Measurements from ENCODE around the gene TSSK3. TPM values are rescaled to one million over a fixed set of nuclear protein-coding genes. Genes with fewer than 3 reads are reported as not detected.

Gene TSSK3
- total and polyA plus RNA-seq, 2 donors (not counting 1 experiment from before 2014, with no cell fraction given) = 1.8 to 11.6 TPM

DNA sequence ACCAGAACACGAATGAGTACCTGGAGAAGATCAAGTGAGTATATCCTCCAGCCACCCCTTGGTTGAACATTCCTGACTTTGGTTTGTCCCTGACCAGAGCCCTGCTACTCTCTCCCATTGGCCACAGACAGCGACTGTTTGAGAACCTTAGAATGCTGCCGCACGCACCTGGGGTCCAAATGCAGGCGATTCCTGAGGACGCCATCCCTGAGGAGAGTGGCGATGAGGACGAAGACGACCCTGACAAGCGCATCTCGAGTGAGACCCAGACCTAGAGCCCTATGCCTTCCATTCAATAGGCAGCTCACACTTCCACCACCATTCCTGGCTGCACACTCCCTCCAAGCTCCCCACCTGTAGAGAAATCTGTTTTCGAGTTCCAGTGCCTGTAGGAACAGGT lies 30.8 kb upstream of the TSSK3 start:
- H3K27ac Mint-ChIP-seq = peak overlapping the region; percentile 57
- Histone ChIP-seq H3K4me2 (replicated peaks; ENCODE audit: low read depth, low read length, poor library complexity, severe bottlenecking) (no peak overlapping the region), H2AFZ (ENCODE audit: insufficient read depth, low read depth, low read length, poor library complexity, severe bottlenecking) (no peak overlapping the region), H3K9ac (ENCODE audit: low read length) (no peak overlapping the region), H3K79me2 (ENCODE audit: control insufficient read depth, insufficient read depth, low read length) (peaks cover 30% of the 10 kb centered on the region), H3K27ac (ENCODE audit: low read length in 2 of 2) (no peak overlapping the region), H4K20me1 (ENCODE audit: control insufficient read depth, insufficient read depth, low read length, poor library complexity, severe bottlenecking) (peaks cover 29% of the 10 kb centered on the region), H3K4me1 (ENCODE audit: control insufficient read depth in 2 of 2, insufficient read depth in 2 of 2, low read length in 2 of 2) (peaks cover 21 to 23% of the 10 kb centered on the region in 2 donors), H3K27me3 (replicated peaks in 1 of 4; ENCODE audit: control extremely low read depth in 1 of 4, control insufficient read depth in 3 of 4, insufficient read depth in 4 of 4, low read length in 3 of 4) (no peaks in the 10 kb centered on the region), H3K9me3 (ENCODE audit: control extremely low read depth in 1 of 3, control insufficient read depth in 2 of 3, insufficient read depth in 1 of 3, low read length in 2 of 3) (no peaks in the 10 kb centered on the region), H3K4me3 (ENCODE audit: control extremely low read depth in 1 of 5, extremely low read depth in 1 of 5, insufficient read depth in 1 of 5, low read depth in 2 of 5, low read length in 4 of 5) (no peak overlapping the region), H3K36me3 (replicated peaks in 1 of 2; ENCODE audit: control extremely low read depth in 1 of 2, control insufficient read depth in 1 of 2, extremely low read depth in 1 of 2, insufficient read depth in 2 of 2, low read length in 1 of 2) (peaks cover 1 to 69% of the 10 kb centered on the region in 2 experiments)
- no peaks in the 10 kb centered on the region for H3K9me3 Mint-ChIP-seq (ENCODE audit: insufficient read depth)
- DNase-seq (no peak), ATAC-seq (ENCODE audit: low read depth) (no peak)
- TF ChIP-seq, protein P1, sequence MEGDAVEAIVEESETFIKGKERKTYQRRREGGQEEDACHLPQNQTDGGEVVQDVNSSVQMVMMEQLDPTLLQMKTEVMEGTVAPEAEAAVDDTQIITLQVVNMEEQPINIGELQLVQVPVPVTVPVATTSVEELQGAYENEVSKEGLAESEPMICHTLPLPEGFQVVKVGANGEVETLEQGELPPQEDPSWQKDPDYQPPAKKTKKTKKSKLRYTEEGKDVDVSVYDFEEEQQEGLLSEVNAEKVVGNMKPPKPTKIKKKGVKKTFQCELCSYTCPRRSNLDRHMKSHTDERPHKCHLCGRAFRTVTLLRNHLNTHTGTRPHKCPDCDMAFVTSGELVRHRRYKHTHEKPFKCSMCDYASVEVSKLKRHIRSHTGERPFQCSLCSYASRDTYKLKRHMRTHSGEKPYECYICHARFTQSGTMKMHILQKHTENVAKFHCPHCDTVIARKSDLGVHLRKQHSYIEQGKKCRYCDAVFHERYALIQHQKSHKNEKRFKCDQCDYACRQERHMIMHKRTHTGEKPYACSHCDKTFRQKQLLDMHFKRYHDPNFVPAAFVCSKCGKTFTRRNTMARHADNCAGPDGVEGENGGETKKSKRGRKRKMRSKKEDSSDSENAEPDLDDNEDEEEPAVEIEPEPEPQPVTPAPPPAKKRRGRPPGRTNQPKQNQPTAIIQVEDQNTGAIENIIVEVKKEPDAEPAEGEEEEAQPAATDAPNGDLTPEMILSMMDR (IDR thresholded peaks at IDR 0.05) = no peak
- no peak for TF ChIP-seq EZH2 (IDR thresholded peaks at IDR 0.05; ENCODE audit: borderline replicate concordance, insufficient read depth, low read depth, low read length, poor library complexity, severe bottlenecking)
- ChIA-PET CTCF (interaction anchor here (0.9 to 1.5 kb wide), 7 partner anchors 10 to 116 kb away, joined by 3 to 6 read pairs (median 4); no protein-coding TSS in a partner anchor), POLR2A (interaction anchor here (0.5 to 1.3 kb wide), 2 partner anchors 10 to 11 kb away, joined by 3 to 4 read pairs; no protein-coding TSS in a partner anchor)
- H3K27me3 Mint-ChIP-seq = no peaks in the 10 kb centered on the region
- H3K4me1 Mint-ChIP-seq = peaks cover 28% of the 10 kb centered on the region
- 93% methylated on average over 12 of the region's 12 CpGs for WGBS (ENCODE audit: insufficient coverage)
- intact Hi-C loops (cut with micrococcal nuclease) = no loop called here
- H3K4me3 Mint-ChIP-seq = no peak overlapping the region

DNA sequence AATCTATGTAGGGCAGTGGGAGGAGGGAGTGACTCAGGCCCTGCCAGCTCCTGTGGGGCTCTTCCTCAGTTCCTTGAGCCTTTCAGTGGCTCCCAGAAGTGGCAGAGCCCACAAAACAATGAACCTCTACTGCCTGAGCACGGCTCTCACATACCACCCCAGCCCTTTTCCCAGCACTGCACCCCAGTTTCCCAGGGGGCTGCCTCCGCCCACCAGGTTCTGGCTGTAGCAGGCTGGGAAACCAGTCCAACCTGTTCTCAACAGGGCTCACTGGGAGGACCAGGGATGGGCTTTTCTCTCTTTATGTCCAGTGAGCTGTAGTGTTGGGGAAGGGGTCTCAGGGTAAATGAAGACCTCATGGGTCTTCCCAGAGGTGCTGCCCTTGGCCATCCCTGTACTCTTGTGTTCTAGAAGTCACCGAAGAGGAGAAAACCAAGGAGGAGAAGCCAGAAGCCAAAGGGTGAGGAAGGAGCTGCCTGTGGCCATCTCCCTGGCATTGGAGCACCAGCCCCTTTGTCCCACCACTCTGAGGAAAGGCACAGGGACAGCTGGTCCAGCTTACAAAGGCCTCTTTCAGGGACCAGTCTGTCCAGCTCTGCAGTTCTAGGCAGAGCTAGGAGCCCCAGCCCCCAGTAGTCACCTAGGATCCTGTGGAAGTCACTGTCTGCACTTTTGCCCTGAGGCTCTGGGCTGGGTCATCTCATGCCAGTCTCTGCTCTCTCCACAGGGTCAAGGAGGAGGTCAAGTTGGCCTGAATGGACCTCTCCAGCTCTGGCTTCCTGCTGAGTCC lies 29.9 kb upstream of the TSSK3 start:
- H4K20me1 ChIP-seq (ENCODE audit: control insufficient read depth, insufficient read depth, low read length, poor library complexity, severe bottlenecking) = peaks cover 38% of the 10 kb centered on the region
- ChIA-PET POLR2A (interaction anchor here (0.5 to 1.4 kb wide), 3 partner anchors 10 to 75 kb away, joined by 3 to 8 read pairs (median 3); no protein-coding TSS in a partner anchor), CTCF (interaction anchor here (1.0 to 6.2 kb wide), 10 partner anchors 10 to 116 kb away, joined by 3 to 71 read pairs (median 5); partner anchors contain the start of gene BSDC1)
- no peak overlapping the region for H3K27ac ChIP-seq (ENCODE audit: low read length in 2 of 2)
- Mint-ChIP-seq H3K9me3 (ENCODE audit: insufficient read depth) (no peaks in the 10 kb centered on the region), H3K4me1 (peaks cover 37% of the 10 kb centered on the region), H3K27ac (peak overlapping the region; percentile 50), H3K27me3 (no peaks in the 10 kb centered on the region), H3K4me3 (no peak overlapping the region)
- DNase-seq (no peak), ATAC-seq (ENCODE audit: low read depth) (no peak)
- intact Hi-C loops (cut with micrococcal nuclease) = no loop called here
- H3K79me2 ChIP-seq (ENCODE audit: control insufficient read depth, insufficient read depth, low read length) = peaks cover 22% of the 10 kb centered on the region
- H3K4me3 ChIP-seq (ENCODE audit: control extremely low read depth in 1 of 5, extremely low read depth in 1 of 5, insufficient read depth in 1 of 5, low read depth in 2 of 5, low read length in 4 of 5) = no peak overlapping the region
- no peaks in the 10 kb centered on the region for H3K9me3 ChIP-seq (ENCODE audit: control extremely low read depth in 1 of 3, control insufficient read depth in 2 of 3, insufficient read depth in 1 of 3, low read length in 2 of 3)
- 90% methylated on average over 3 of the region's 3 CpGs for WGBS (ENCODE audit: insufficient coverage)
- H3K4me1 ChIP-seq (ENCODE audit: control insufficient read depth in 2 of 2, insufficient read depth in 2 of 2, low read length in 2 of 2) = peaks cover 30 to 32% of the 10 kb centered on the region in 2 donors
- H3K9ac ChIP-seq (ENCODE audit: low read length) = no peak overlapping the region
- H3K27me3 ChIP-seq (replicated peaks in 1 of 4; ENCODE audit: control extremely low read depth in 1 of 4, control insufficient read depth in 3 of 4, insufficient read depth in 4 of 4, low read length in 3 of 4) = no peaks in the 10 kb centered on the region
- H2AFZ ChIP-seq (ENCODE audit: insufficient read depth, low read depth, low read length, poor library complexity, severe bottlenecking) = no peak overlapping the region
- peaks cover 1 to 61% of the 10 kb centered on the region in 2 experiments for H3K36me3 ChIP-seq (replicated peaks in 1 of 2; ENCODE audit: control extremely low read depth in 1 of 2, control insufficient read depth in 1 of 2, extremely low read depth in 1 of 2, insufficient read depth in 2 of 2, low read length in 1 of 2)
- no peak overlapping the region for H3K4me2 ChIP-seq (replicated peaks; ENCODE audit: low read depth, low read length, poor library complexity, severe bottlenecking)
- no peak for TF ChIP-seq EZH2 (IDR thresholded peaks at IDR 0.05; ENCODE audit: borderline replicate concordance, insufficient read depth, low read depth, low read length, poor library complexity, severe bottlenecking)
- TF ChIP-seq, protein P1 (IDR thresholded peaks at IDR 0.05) = no peak

Measured in B cell (primary cell).